CD1c-positive myeloid dendritic cell (primary cell): Measurements from ENCODE around the gene CAMKMT.

ENCODE experiments used
- DNase-seq: peaks from one replicate; pipeline ENCODE4 v3.0.0-alpha.2; 2016; ENCODE audit errors: extremely low spot score

CAMKMT gene

DNA sequence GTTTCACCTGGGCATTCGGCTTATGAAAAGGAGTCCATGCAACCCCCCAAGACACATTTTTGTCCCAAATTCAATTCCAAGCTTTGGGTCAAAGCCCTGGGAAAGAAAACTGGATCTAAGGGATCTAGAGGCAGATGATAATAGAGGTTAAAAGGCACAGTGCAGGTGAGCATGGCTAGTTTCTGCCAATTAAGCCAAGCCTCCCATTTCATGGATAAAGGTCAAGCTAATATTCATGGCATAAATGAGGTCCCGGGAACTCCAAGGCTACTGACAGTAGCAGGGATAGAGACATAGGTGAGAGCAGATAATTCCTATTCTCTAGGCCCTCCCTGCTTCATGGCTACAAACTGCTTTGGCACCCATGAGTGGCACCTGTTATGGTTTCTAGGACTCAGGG is 83.1 kb downstream of the CAMKMT start:
- no peak for DNase-seq

DNA sequence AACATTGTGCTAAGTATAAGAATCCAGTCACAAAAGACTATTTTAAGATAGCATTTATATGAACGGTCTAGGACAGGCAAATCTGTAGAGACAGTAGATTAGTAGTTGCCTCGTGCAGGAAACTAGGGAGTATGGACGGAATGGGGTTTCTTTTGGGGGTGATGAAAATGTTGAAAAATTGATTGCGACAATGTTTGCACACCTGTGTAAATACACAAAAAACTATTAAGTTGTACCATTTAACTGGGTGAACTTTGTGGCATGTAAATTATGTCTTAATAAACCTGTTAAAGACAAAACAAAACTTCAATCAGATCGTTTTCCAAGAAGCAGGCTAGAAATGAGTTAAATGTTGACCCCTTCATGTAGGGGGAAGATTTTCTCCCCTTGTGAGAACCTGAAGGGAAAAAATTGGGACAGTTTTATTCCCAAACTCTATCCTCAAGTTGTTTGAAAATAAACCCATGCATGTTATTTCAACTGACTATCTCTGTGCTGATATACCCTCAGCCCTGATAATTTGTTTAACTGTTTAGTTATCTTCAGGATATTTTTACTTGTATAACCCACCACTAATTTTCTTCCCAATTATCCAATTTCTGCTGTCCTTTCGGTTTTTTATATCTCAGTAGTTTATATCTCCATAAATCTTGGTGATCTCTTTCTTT is 87.2 kb downstream of the CAMKMT start:
- DNase-seq: no peak

DNA sequence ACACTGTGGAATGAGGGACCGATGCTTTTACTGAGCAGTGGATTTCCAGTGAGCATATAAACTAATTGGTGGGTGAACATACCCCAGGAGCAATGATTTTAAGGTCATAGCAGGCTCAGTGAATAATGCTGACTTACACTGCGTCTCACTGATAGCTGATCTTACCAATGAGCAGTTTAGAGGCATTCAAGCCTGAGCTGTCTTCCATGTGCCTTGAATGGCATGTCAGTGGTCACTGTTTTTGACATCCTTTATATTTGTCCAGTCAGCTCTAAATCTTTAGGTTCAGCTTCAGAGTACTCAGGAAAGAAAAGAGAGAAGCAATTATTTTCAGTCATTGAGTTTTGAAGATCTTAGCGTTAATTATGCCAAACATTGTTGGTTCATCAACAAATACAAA is 88.3 kb downstream of the CAMKMT start:
- no peak for DNase-seq

DNA sequence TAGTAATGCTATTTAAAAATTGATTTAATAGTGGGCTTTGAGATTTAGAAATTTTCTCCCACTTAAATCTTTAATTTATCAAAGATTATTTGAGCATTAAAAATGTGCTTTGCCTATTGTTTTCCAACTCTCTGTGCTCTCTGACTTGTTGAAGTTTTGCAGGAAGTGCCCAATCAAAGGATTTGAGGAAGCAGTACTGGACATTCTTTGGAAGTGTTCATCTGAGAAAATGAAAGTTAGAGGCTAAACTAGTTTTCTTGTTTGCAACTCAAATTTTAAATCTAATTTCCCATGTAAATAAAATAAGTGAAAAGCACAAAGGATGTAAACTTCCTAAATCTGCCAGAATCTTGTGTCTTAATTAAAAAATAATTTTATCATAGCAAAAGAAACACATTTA is 89.1 kb downstream of the CAMKMT start:
- no peak for DNase-seq

DNA sequence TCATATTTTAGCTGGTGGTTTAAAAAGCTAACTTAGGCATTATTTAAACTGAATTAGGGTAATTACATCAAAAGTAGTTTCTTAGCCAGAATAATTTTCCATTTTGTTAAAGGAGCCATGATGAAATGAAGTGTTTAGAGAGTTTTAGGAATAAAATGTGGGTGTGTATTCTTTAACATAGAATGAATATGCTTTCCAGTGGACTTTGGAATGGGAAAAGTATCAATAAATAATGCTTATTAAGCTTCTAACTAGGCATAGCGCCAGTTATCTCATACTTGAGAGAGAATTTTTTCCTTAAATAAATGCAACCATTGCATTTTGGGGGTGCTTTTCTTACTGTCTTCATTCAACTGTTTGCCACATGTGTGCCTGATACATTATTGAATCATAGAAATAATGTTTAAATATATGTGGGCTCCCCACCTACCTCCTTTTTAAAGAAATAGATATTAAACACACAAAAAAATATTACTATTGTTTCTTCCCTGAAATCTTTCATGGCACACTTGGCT is 90.4 kb downstream of the CAMKMT start:
- DNase-seq: no peak

DNA sequence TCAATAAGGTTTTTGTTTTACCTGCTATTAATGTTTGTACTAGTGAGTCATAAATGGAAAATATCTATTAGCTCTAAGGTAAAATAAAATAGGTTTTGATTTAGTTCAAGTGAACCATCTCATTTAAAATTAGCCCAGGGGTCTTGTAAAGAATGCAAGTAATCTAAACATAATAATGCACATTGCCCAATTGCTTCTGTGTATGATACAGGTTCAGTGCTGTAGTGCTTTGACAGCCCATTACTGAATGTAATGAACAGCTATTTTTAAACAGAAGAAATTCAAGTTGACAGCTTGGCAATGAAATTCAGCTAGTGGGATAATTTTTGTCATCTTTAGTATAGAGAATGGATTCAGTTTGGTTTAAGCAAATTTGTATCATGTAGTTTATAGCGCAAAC is 91.5 kb downstream of the CAMKMT start:
- DNase-seq: no peak

DNA sequence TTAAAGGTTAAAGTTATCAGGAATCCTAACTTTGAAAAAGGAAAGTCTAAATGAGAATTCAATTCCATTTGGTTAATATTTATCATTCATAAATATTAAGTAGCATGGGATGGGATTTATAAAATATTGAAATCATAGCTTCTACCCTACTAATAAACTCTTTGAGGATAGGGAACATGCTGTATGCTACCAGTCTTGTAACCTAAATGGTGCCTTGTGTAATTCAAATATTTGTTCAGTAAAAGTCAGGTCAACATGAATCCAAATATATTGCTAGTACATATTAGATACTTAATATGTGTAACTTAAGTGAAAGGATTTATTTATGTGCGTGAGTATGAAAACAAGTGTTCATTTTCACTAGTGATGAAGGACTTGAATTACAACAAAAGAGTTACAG is 94.1 kb downstream of the CAMKMT start:
- no peak for DNase-seq

DNA sequence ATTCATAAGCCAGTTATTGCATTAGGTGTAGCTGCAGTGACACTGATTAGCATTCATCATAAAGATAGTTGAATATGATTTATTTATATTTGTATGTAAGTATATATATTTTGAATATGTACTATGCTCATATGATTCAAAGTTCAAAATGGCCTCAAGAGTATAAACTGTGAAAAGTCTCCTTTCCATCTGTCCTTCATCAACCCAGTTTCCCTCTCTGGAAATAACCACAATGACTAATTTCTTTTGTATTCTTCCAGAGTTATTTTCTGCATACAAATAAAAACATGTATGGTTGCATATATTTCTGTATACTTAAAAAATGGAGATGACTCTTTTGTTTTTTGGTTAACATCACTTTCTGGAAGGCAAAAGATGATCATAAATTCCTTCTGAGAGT is 95.2 kb downstream of the CAMKMT start:
- no peak for DNase-seq

DNA sequence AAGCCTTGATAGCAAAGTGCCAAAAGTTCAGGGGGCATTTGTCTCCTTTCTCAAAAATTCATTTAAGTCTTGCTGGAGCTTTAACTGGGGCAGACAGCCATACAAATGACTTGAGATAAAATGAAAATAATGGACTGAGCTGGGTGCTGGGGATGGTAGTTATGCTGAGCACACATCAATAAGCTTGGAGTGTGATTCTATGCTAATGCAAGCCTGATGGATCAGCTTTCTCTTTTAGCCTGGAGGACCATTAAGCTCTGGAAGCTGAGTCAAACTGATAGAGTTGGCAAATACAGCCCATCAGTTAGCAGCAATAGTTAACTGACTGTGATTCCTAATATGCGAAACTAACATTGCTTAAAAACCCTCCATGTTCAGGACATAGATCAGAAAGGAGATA is 98.0 kb downstream of the CAMKMT start:
- DNase-seq: no peak

DNA sequence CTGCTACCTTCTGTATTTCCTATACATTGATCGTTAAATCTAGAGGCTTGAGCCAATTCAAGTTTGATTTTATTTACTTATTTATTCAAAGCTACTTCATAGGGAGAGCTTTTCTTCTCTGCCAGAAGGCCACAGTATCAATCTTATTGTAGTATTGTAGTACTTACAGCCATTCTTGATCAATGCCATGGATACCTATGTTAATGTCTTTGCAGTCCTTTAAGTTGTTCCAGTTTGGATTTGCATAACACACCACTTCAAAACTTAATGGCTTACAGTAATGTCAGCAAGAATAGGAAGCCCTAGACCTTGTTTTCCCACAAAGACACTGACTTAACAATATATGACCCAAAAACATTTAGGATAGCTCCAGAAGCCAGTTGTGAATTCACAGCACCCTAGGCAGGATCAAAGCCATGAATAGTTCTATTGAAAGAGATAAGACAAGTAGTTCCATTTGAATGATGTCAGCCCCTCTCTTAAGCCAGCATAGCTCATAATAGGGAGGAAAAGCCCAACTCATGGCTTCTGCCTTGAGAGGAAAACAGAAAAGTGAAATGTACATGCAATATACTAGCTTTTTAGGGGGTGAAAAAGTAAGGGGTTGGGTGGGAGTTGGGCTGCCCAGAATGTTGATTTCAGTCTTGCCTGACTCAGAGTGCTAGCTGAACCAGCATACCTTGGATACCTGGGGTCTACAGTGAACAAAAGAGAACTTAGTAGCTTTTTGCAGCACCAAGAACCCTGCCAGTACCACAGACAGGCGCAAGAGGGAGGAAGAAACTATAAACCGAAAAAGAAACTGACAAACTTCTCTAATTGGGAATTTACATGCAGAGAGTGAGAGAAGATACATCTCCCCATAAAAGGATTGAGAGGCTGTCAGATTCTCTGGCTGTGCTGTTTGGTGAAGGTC is 101.4 kb downstream of the CAMKMT start:
- DNase-seq: no peak

DNA sequence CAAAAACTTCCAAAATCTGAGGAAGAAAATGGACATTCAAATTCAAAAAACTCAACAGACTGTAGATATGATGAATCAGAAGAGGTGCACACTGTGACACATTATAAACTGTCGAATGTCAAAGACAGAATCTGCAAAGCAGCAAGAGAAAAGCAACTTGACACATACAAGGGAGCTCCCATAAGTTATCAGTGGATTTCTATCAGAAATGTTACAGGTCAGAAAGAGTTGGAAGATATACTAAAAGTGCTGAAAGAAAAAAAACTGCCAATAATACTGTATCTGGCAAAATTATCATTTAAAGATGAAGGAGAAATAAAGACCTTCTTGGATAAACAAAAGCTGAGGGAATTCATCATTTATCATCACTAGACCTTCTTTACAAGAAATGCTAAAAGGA is 102.7 kb downstream of the CAMKMT start:
- no peak for DNase-seq

DNA sequence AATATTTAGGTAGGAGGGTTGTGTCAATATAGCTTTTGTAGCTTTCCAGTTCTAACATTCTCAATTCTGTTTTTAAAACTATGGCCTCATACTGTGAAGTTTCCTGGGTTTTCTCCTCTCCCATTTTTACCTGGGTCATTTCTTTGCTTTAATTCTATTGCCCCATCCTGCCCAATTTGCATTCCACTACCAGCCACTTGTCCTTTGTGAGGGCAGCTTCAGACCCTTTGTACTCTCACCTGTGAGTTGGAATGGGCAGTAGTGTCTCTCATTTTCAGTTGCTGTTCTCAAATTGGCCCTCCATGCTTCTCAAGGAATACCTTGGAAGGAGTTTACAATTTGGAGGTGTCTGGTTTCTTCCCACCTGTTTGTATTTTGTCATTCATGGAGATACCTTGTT is 108.4 kb downstream of the CAMKMT start:
- DNase-seq: no peak

DNA sequence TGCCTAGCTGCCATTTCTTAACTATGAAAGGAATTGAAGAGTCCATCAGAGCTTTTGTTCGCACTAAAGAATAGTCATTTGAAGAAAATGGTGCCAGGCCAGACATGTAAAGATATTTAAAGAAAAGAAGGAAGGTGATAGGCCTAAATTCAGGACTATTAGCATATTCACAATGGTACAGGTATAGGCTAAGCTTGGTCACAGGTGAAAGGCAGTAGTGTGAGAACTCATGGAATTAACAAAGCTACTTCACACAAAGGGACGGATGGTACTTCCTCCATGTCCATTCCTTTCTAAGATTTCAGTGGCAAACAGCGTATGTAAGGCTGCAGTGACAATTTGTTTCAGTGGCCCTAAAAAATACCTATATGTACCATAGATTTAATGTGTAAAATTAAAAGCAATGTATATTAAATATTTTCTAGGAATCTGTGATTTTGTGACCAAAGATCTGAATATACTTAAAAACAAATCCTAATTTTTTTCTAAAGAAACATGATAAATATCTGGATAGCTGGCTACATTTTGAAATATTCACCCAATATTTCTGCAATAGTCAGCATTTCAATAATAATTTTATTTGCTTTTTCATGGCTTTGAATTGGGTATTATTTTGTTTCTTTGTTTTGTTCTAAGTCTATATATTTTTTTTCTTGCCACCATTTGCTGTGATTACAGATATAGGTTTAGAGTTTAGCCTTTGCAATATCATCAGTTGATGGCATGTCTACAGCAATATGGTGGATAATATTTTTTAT is 116.1 kb downstream of the CAMKMT start:
- DNase-seq: no peak

DNA sequence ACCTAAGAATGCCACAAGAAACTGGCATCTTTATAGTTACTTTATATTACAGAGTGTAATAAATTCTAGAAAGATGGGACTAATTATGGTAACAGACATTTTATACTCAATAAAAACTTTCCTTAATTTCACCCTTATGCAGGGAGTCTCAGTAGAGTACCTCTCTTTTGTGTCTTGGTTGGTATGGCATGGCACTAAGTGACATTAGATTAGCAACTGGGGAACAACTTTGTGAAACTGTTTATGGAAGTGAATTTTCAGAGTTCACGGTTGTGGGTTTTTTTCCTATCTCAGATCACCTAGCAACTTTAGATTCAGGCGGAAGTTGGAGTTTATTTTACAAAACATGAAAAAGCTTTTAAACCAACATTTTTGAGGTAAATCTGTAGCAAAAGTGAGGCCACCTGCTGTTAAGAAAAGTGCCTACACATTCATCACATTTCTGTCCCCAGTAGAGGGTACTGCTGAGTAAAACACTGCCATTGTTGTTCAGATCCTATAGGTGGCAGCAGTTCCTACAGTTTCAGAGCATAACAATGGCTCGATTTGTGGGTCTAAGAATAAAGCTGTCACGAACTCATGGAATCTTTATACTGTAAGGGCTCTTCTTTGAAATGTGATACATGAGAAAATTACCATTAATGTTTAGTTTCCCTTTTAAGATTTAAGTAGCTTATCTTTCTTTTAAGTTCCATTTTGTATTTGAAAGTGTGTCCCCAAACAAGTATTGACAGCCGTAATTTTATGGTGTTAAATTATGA is 117.6 kb downstream of the CAMKMT start:
- DNase-seq: peak; percentile 80

DNA sequence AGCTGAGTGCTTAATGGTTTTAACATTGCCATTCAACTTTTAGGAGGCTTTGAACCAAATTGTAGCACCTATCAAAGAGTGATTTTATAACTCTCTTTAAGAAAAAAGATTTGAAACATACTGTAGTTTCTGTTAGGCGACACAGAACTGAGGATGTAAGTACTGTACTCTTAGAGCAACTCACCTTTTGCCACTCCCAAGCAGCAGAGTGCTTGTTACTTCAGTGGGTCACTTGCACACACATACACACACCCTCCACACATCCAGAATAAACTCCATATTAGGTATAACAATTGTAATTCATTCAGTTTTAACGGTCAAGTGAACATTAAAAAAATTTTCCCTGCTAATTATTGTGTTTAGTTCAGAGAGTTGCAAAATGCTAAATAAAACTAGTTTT is 118.3 kb downstream of the CAMKMT start:
- no peak for DNase-seq

DNA sequence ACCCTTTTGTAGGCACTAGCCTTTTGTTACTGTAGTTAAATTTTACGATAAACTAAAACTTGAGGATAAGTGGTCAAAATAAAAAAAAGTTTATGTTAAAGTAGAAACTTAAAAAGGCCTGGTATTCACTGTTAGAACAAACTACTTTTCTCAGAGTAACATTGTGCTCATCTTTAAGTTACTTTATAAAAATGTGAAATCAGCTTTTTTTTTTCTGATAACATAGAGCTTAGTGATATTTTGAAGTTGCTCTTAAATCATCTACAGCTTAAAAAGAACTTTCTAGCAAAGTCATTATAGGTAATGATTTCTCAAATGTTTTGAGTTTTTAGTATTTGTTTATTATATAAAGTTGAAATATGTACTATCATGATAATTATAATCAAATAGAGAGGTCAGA is 125.3 kb downstream of the CAMKMT start:
- DNase-seq: no peak

DNA sequence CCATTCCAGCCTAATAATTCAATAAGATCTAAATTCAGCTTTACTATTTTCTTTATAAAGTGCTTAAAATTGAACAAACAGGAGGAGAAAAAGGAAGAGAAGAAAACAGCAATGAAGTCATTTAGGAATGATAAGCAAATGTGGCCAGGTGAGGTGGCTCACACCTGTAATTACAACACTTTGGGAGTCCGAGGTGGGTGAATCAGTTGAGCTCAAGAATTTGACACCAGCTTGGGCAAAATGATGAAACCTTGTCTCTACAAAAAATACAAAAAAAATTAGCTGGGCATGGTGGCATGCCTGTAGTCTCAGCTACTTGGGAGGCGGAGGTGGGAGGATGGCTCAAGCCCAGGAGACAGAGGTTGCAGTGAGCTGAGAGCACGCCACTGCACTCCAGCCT is 129.0 kb downstream of the CAMKMT start:
- DNase-seq: no peak

DNA sequence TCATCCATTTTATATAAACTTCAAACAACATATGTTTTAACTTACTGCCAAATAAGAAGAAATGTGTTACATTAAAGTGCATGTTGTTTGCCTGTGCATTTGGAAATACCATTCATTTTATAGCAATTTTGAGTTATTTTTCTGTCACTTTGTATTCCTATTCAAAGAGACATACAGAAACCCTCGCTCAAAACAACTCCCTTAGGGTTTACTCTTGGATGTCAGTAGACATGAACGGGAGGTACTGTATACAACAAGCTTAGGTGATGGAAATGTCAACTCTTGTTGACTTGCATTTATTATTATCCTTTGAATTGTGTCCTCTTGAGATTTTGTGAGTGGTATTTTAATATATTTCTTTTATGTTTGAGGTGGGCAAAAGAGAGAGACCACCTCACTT is 132.3 kb downstream of the CAMKMT start:
- no peak for DNase-seq

DNA sequence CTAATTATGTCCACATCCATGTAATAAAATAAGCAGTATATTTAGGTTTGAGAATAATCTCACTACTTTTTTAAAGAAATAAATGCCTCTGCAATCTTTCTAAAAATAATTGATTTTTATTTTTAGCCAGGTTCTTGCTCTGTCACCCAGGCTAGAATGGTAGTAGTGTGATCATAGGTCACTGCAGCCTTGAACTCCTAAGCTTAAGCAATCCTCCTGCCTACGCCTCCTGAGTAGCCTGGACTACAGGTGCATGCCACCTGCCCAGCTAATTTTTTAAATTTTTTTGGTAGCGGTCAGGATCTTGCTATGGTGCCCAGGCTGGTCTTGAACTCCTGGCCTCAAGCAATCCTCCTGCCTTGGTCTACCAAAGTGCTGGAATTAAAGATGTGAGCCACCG is 133.3 kb downstream of the CAMKMT start:
- no peak for DNase-seq

DNA sequence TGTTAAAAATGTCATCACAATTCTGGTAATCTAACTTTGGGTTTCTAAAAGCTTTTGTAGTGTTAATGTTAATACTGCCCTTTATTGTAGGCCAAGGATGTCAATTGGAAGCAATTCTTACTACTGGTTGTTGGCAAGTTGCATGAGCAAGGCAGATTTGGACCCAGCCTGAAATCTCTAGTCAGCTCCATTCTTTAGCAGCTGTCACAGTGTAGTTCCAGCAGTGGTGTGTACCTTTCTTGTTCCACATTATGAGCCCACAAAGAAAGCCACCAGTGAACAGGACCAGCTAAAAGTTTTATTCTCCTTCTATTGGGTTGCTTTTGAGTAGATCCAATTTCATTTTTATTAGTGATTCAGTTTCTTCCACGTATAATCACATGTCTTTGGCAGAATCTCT is 133.8 kb downstream of the CAMKMT start:
- DNase-seq: no peak

DNA sequence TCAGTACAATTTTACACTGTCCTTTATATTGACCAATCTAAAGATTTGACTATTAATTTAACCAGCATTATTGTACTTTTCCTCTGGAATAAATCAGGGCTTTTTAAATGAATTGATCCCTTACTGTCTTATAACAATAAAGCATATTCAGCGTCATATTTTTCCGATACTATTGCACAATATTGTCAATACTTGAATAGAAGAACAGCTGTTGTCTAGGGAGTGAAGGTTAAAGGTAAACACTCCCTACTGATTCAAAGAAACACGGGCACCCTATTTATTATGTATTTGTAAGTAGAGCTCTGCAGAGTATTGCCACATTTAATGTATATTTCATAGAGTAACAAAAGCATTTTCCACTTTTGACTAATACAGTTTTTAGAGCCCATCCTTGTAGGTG is 134.4 kb downstream of the CAMKMT start:
- DNase-seq: no peak

DNA sequence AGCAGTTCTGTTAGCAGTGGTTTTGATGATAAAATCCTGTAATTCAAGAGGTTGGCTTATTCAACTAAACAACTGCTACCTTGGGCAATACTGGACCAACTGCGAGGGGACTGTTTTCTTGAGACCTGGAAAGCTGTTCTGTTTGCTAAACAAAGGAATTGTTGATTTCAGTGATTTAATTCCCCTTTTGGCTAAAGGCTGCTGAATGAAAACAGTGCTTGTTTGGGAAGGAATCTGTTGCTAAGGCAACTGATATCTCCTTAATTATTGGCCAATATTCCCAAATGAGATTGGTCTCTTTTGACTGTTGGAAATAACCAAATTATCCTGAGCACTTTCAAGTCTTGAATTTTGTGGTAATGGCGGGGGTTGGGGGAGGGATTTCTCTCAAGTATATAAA is 136.8 kb downstream of the CAMKMT start:
- DNase-seq: no peak
